Hepatocyte (in vitro differentiated cells): ENCODE measurements around the gene SRPK2. TPM values are rescaled to one million over a fixed set of nuclear protein-coding genes. Genes with fewer than 3 reads are reported as not detected.
A peak's percentile ranks its signal among the peaks of the same experiment; 100 is the strongest.

Experiments used
- DNase-seq: peaks from one replicate; pipeline ENCODE4 v3.0.0-alpha.2; 2016; ENCODE audit warnings: low spot score
- H2AFZ ChIP-seq: fragments of 200-600 bp; sonication (generic); 2 replicates; pipeline ENCODE4 v1.6.0; 2016; ENCODE audit warnings: antibody characterized with exemption, mild to moderate bottlenecking
- H3K27ac ChIP-seq: fragments of 200-600 bp; sonication (generic); 2 replicates; pipeline ENCODE4 v1.5.1; 2016; ENCODE audit warnings: mild to moderate bottlenecking
- H3K27me3 ChIP-seq: fragments of 200-600 bp; sonication (generic); 2 replicates; pipeline ENCODE4 v1.6.1; 2016
- H3K36me3 ChIP-seq: fragments of 200-600 bp; sonication (generic); replicated peaks from 2 replicates; pipeline ENCODE4 v1.5.1; 2016; ENCODE audit warnings: low read depth; ENCODE audit not compliant: insufficient read depth
- H3K4me1 ChIP-seq: fragments of 200-600 bp; sonication (generic); 2 replicates; pipeline ENCODE4 v1.5.1; 2016; ENCODE audit warnings: mild to moderate bottlenecking, moderate library complexity; ENCODE audit not compliant: insufficient read depth
- H3K4me2 ChIP-seq: fragments of 200-600 bp; sonication (generic); 2 replicates; pipeline ENCODE4 v1.6.0; 2016
- H3K4me3 ChIP-seq: fragments of 200-600 bp; sonication (generic); 2 replicates; pipeline ENCODE4 v1.5.1; 2016; ENCODE audit warnings: mild to moderate bottlenecking
- H3K79me2 ChIP-seq: fragments of 200-600 bp; sonication (generic); 2 replicates; pipeline ENCODE4 v1.6.0; 2017; ENCODE audit warnings: mild to moderate bottlenecking
- H3K9me2 ChIP-seq: fragments of 200-600 bp; sonication (generic); replicated peaks from 2 replicates; pipeline ENCODE4 v1.6.0; 2017; ENCODE audit warnings: mild to moderate bottlenecking; ENCODE audit not compliant: insufficient read depth
- H3K9me3 ChIP-seq: fragments of 200-600 bp; sonication (generic); 2 replicates; pipeline ENCODE4 v1.5.1; 2016; ENCODE audit warnings: low read depth, mild to moderate bottlenecking
- H4K20me1 ChIP-seq: fragments of 200-600 bp; sonication (generic); 2 replicates; pipeline ENCODE4 v1.6.0; 2016; ENCODE audit warnings: mild to moderate bottlenecking; ENCODE audit not compliant: insufficient read depth, poor library complexity, severe bottlenecking
- CTCF ChIP-seq: fragments of 200-600 bp; sonication (generic); IDR thresholded peaks from 2 replicates; pipeline ENCODE4 v1.5.1; 2016; ENCODE audit warnings: antibody characterized with exemption, mild to moderate bottlenecking; ENCODE audit not compliant: poor library complexity
- EZH2 ChIP-seq: fragments of 200-600 bp; sonication (generic); IDR thresholded peaks from 2 replicates; pipeline ENCODE4 v1.6.1; 2016; ENCODE audit warnings: antibody characterized with exemption, mild to moderate bottlenecking, borderline replicate concordance
- EZH2phosphoT487 ChIP-seq: fragments of 200-600 bp; sonication (generic); IDR thresholded peaks from one replicate; pipeline ENCODE4 v1.6.1; 2018; ENCODE audit warnings: antibody characterized with exemption, mild to moderate bottlenecking, low read depth, moderate library complexity; ENCODE audit not compliant: unreplicated experiment, severe bottlenecking
- WGBS: methylation state at CpG from one replicate; pipeline ENCODE4 v1.1.6; 2016; ENCODE audit warnings: low lambda C conversion rate; ENCODE audit errors: missing lambda C conversion rate; 5-methylcytosine and 5-hydroxymethylcytosine counted together
- polyA plus RNA-seq: library from polyadenylated mRNA; unstranded; fragments of >200 nt; fragmentation: Nextera tagmentation; extraction: Ambion mirVana; gene quantifications from 2 replicates; pipeline ENCODE4 v1.2.1, GENCODE V29; 2016
- total RNA-seq: library from RNA; depleted of rRNA; stranded (reverse); fragments of >200 nt; gene quantifications from 2 replicates; pipeline ENCODE4 v1.2.3, GENCODE V29; 2014

Gene SRPK2
- total and polyA plus RNA-seq, 2 experiments from 2014 or later: 41.4 to 46.1 TPM

- WGBS: 79% methylated on average over 6 of the region's 6 CpGs
- no peaks in the 10 kb centered on the region for H3K27me3 ChIP-seq
- TF ChIP-seq EZH2phosphoT487: no peak
- TF ChIP-seq CTCF: no peak
- no peak for TF ChIP-seq EZH2
- peaks cover 74% of the 10 kb centered on the region for H3K79me2 ChIP-seq
- H3K36me3 ChIP-seq: no peaks in the 10 kb centered on the region
- DNase-seq: peak; percentile 20
- peaks cover 15% of the 10 kb centered on the region for H4K20me1 ChIP-seq
- no peaks in the 10 kb centered on the region for H3K4me1 ChIP-seq
- H3K4me2 ChIP-seq: no peak overlapping the region
- H2AFZ ChIP-seq: no peak overlapping the region
- H3K4me3 ChIP-seq: no peak overlapping the region
- H3K9me2 ChIP-seq: no peaks in the 10 kb centered on the region
- H3K27ac ChIP-seq: no peak overlapping the region
- no peaks in the 10 kb centered on the region for H3K9me3 ChIP-seq
These were observed 163.7 kb downstream of the SRPK2 start for GRCh38 chr7:105224884-105225651.

GRCh38 chr7:105222953-105223352 is 165.8 kb downstream of the SRPK2 start:
- Histone ChIP-seq H3K27ac (no peak overlapping the region), H3K27me3 (no peaks in the 10 kb centered on the region), H3K79me2 (peaks cover 82% of the 10 kb centered on the region), H3K4me1 (no peaks in the 10 kb centered on the region), H3K4me2 (no peak overlapping the region), H3K36me3 (no peaks in the 10 kb centered on the region), H3K4me3 (no peak overlapping the region), H2AFZ (no peak overlapping the region), H3K9me3 (no peaks in the 10 kb centered on the region), H4K20me1 (peaks cover 10% of the 10 kb centered on the region), H3K9me2 (no peaks in the 10 kb centered on the region)
- TF ChIP-seq EZH2: no peak
- TF ChIP-seq CTCF: no peak
- TF ChIP-seq EZH2phosphoT487: no peak
- no peak for DNase-seq
- 84% methylated on average over 5 of the region's 5 CpGs for WGBS

GRCh38 chr7:105219771-105220160 is 169.0 kb downstream of the SRPK2 start:
- no peaks in the 10 kb centered on the region for H3K27me3 ChIP-seq
- TF ChIP-seq CTCF (no peak), EZH2 (no peak), EZH2phosphoT487 (no peak)
- no peaks in the 10 kb centered on the region for H3K9me3 ChIP-seq
- H3K4me2 ChIP-seq: no peak overlapping the region
- H3K9me2 ChIP-seq: no peaks in the 10 kb centered on the region
- DNase-seq: no peak
- H3K36me3 ChIP-seq: no peaks in the 10 kb centered on the region
- H3K4me3 ChIP-seq: no peak overlapping the region
- H3K27ac ChIP-seq: peak overlapping the region; percentile 8
- no peak overlapping the region for H2AFZ ChIP-seq
- 81% methylated on average over 2 of the region's 2 CpGs for WGBS
- no peaks in the 10 kb centered on the region for H3K4me1 ChIP-seq
- peaks cover 15% of the 10 kb centered on the region for H4K20me1 ChIP-seq
- H3K79me2 ChIP-seq: peaks cover 82% of the 10 kb centered on the region
